Subcutaneous adipose tissue (tissue), 4 donors: ENCODE measurements around the gene DGKE. TPM values are rescaled to one million over a fixed set of nuclear protein-coding genes. Genes with fewer than 3 reads are reported as not detected.

Source experiments
- total RNA-seq, 4 donors: library from RNA; depleted of rRNA; stranded (reverse); fragments of >200 nt; gene quantifications; one replicate each; pipeline ENCODE4 v1.1.0, GENCODE V29; 2016
- TF ChIP-seq, protein P1 (sequence below): fragments of 450-650 bp; IDR thresholded peaks from one replicate; pipeline ENCODE4 v1.5.1; 2016; ENCODE audit warnings: low read depth, mild to moderate bottlenecking, control low read depth, antibody characterized with exemption, moderate library complexity

DGKE gene
- total RNA-seq, 4 donors from 2014 or later, result 5.4 to 18.1 (median 10.5) TPM

DNA sequence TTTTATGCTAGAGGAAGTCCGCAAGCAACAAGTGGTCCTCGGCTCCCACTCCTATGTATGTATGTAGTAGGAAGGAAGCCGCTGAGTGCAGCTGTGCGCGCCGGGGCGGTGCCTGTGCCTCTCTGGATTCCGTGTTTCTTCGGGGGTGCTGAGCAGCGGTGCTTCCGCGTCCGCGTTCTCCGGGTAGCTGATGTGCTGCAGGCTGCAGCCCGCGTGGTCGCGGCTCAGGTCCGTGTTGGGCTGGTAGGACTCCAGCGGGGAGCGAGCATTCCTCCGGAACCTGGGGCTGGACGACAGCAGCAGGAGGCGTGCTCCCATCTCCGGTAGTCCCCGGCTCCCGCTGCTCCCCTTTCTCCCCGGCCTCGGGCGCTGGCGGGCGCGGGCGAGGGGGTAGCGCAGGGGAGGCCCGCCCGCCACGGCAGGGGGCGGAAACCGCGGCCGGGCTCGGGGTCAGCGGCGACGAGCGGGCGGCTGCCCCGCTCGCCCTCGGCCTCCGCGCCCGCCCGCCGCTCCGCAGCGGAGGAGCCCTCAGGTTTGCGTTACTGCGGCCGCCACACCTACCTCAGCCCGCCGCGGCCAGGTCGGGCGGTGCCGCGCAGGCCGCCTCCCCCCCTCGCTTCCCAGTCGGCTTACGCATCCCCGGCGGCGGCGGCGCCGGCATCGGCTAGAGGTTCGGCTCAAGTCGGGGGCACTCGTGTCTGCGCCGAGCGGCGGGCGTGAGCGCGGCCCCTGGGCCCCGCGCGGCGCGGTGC is 718 bp upstream of the DGKE start:
- TF ChIP-seq, protein P1, sequence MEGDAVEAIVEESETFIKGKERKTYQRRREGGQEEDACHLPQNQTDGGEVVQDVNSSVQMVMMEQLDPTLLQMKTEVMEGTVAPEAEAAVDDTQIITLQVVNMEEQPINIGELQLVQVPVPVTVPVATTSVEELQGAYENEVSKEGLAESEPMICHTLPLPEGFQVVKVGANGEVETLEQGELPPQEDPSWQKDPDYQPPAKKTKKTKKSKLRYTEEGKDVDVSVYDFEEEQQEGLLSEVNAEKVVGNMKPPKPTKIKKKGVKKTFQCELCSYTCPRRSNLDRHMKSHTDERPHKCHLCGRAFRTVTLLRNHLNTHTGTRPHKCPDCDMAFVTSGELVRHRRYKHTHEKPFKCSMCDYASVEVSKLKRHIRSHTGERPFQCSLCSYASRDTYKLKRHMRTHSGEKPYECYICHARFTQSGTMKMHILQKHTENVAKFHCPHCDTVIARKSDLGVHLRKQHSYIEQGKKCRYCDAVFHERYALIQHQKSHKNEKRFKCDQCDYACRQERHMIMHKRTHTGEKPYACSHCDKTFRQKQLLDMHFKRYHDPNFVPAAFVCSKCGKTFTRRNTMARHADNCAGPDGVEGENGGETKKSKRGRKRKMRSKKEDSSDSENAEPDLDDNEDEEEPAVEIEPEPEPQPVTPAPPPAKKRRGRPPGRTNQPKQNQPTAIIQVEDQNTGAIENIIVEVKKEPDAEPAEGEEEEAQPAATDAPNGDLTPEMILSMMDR, result no peak

DNA sequence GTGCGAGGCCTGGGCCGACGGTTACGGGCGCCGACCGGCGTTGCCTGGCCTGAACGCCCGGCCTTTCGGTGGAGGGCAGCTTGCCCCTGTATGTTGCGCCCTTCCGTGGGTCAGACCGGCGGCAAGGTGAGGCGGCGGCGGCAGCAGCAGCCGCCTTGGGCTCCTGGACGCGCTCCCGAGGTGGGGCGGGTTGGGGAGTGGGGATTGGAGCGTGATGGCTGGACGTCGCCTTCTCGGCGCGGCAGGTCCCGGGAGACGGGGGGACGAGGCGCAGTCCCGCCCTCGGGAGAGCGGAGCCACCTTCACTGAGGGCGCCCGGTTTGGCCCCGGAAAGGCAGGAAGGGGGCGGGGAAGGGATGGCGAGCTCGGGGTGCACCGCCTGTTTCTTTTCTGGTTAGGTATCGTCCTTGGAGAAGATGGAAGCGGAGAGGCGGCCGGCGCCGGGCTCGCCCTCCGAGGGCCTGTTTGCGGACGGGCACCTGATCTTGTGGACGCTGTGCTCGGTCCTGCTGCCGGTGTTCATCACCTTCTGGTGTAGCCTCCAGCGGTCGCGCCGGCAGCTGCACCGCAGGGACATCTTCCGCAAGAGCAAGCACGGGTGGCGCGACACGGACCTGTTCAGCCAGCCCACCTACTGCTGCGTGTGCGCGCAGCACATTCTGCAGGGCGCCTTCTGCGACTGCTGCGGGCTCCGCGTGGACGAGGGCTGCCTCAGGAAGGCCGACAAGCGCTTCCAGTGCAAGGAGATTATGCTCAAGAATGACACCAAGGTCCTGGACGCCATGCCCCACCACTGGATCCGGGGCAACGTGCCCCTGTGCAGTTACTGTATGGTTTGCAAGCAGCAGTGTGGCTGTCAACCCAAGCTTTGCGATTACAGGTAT is 671 bp downstream of the DGKE start:
- TF ChIP-seq, protein P1, result no peak

DNA sequence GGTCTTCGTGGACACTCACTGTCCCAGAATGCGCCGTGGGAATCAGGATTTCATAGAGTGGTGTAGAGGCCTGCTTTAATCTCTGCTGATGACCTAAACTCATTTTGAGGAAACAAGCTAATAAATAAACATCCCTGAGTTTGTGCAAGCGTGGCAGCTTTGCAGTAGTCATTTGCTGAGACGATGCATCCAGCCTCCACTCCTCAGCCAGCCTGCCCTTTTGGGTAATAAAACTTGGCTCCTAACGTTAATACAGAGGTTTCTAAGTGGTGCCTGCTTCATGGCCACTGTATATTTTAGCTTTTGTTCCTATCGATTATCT is 1.3 kb downstream of the DGKE start:
- TF ChIP-seq, protein P1, result no peak

DNA sequence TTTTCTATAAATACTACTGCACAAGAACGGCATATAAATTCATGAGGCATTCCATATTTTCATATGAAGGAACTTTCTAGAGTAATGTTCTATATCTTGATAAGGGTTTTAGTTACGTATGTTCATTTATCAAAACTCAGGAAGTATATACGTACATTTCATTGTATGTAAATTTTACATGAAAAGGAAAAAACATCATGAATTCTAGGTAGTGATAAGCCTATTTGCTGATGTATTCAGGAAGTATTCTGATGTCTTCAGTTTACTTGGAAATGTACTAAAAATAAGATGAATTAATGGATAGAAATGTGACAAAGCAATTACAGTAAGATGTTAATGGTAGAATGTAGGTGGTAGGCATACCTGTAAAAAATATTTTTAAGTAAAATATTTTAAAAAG is 4.7 kb downstream of the DGKE start:
- TF ChIP-seq, protein P1, result no peak

DNA sequence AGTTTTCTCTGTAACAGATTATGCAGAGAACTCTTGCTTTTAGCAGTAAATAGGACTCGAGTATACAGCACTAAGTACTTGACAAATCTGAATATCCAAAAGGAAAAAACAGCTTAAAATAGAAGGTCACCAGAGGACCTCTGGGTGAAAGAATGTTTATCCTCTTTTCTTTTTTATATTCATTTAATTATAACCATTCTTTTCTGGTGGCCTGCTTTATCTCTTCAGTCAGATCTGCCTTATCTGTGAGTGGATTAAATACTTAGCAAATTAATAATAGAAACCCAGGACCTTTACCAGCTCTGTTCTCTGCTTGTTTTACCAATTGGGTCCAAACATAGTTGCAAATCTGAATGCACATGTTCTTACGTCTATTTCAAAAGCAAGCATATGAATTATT is 8.6 kb downstream of the DGKE start:
- TF ChIP-seq, protein P1, result no peak

DNA sequence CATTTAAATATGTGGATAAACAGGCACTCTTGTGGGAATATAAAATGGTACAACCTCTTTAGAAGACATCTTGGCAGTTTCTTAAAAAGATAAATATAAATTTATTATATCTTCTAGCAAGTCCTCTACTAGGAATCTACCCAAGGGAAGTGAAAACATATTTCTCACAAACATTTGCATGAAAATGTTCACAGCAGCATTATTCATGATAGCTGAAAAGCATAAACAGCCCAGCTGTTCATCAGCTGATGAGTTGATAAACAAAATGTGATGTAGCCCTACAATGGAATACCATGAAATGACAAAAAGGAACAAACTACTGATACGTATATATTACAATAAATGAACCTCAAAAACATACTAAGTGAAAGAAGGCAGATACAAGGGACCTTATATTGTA is 12.0 kb downstream of the DGKE start:
- TF ChIP-seq, protein P1, result no peak

DNA sequence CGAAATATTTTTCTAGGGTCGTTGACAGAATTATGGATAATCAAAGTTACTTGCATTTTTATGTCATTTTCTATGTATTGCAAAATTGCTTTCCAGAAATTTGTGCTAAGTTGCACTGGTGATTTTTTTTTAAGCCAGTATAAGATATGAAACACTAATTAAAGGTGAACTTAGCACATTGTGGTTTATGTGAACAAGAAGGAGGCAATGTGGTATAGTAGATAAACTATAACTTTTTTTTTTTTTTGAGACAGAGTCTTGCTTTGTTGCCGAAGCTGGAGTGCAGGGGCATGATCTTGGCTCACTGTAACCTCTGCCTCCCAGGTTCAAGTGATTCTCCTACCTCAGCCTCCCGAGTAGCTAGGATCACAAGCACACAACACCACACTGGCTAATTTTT is 13.2 kb downstream of the DGKE start:
- TF ChIP-seq, protein P1, result no peak
